Measurements from ENCODE around the gene ZNF654. TPM values are rescaled to one million over a fixed set of nuclear protein-coding genes. Genes with fewer than 3 reads are reported as not detected.

ZNF654 gene
- total RNA-seq, 3 donors from 2014 or later, result 13.1 to 20.8 (median 17.4) TPM

GRCh38 chr3:88028876-88029275 is 30.2 kb upstream of the ZNF654 start:
- DNase-seq (no peak), ATAC-seq (no peak)
- no peaks in the 10 kb centered on the region for H3K4me1 ChIP-seq (ENCODE audit: low read depth)
- intact Hi-C loops (cut with DNase I, micrococcal nuclease), result no loop called here
- no peaks in the 10 kb centered on the region for H3K36me3 ChIP-seq (ENCODE audit: low read depth)
- no peaks in the 10 kb centered on the region for H3K9me3 ChIP-seq
- TF ChIP-seq, protein P1, sequence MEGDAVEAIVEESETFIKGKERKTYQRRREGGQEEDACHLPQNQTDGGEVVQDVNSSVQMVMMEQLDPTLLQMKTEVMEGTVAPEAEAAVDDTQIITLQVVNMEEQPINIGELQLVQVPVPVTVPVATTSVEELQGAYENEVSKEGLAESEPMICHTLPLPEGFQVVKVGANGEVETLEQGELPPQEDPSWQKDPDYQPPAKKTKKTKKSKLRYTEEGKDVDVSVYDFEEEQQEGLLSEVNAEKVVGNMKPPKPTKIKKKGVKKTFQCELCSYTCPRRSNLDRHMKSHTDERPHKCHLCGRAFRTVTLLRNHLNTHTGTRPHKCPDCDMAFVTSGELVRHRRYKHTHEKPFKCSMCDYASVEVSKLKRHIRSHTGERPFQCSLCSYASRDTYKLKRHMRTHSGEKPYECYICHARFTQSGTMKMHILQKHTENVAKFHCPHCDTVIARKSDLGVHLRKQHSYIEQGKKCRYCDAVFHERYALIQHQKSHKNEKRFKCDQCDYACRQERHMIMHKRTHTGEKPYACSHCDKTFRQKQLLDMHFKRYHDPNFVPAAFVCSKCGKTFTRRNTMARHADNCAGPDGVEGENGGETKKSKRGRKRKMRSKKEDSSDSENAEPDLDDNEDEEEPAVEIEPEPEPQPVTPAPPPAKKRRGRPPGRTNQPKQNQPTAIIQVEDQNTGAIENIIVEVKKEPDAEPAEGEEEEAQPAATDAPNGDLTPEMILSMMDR (IDR thresholded peaks at IDR 0.05), result no peak
- no peak overlapping the region for H3K4me3 ChIP-seq

GRCh38 chr3:88030210-88030609 is 28.8 kb upstream of the ZNF654 start:
- H3K4me1 ChIP-seq (ENCODE audit: low read depth), result no peaks in the 10 kb centered on the region
- intact Hi-C loops (cut with DNase I, micrococcal nuclease), result no loop called here
- no peak overlapping the region for H3K4me3 ChIP-seq
- H3K9me3 ChIP-seq, result no peaks in the 10 kb centered on the region
- DNase-seq, result no peak
- TF ChIP-seq, protein P1 (IDR thresholded peaks at IDR 0.05), result no peak
- no peaks in the 10 kb centered on the region for H3K36me3 ChIP-seq (ENCODE audit: low read depth)
- no peak for ATAC-seq

- TF ChIP-seq, protein P1 (IDR thresholded peaks at IDR 0.05), result no peak
- no peak overlapping the region for H3K4me3 ChIP-seq
- no peaks in the 10 kb centered on the region for H3K4me1 ChIP-seq (ENCODE audit: low read depth)
- H3K9me3 ChIP-seq, result no peaks in the 10 kb centered on the region
- peak in 1 of 3 donors; percentile 8 for DNase-seq
- intact Hi-C loops (cut with DNase I, micrococcal nuclease), result no loop called here
- ATAC-seq, result peak; percentile 74
- H3K36me3 ChIP-seq (ENCODE audit: low read depth), result no peaks in the 10 kb centered on the region
Measured at GRCh38 chr3:88031642-88032077, 27.4 kb upstream of the ZNF654 start.

DNA sequence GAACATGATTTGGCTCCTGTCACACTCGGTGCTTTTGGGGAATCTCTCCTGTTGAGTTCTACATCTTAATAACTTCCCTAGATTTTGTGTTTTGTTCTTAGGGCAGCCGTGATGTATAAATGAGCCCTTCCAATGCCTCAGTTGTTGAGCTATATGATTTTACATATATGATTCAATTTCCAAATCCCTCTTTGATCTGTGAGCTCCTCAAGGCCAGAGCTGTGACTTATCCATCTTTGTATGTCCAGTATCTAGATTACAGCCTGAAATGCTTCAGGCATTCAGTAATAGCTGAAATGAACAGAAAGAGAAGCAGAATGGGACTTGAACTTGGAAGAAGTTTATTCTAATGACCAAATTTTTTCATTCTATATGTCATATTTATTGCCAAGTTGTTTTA is 26.8 kb upstream of the ZNF654 start:
- DNase-seq, result no peak
- TF ChIP-seq, protein P1 (IDR thresholded peaks at IDR 0.05), result no peak
- Histone ChIP-seq H3K4me3 (no peak overlapping the region), H3K36me3 (ENCODE audit: low read depth) (no peaks in the 10 kb centered on the region), H3K4me1 (ENCODE audit: low read depth) (no peaks in the 10 kb centered on the region), H3K9me3 (no peaks in the 10 kb centered on the region)
- no peak for ATAC-seq
- intact Hi-C loops (cut with DNase I, micrococcal nuclease), result no loop called here

GRCh38 chr3:88033079-88033478 is 26.0 kb upstream of the ZNF654 start:
- Histone ChIP-seq H3K36me3 (ENCODE audit: low read depth) (no peaks in the 10 kb centered on the region), H3K4me1 (ENCODE audit: low read depth) (no peaks in the 10 kb centered on the region), H3K4me3 (no peak overlapping the region), H3K9me3 (no peaks in the 10 kb centered on the region)
- intact Hi-C loops (cut with DNase I, micrococcal nuclease), result no loop called here
- DNase-seq (no peak), ATAC-seq (no peak)
- TF ChIP-seq, protein P1 (IDR thresholded peaks at IDR 0.05), result no peak

DNA sequence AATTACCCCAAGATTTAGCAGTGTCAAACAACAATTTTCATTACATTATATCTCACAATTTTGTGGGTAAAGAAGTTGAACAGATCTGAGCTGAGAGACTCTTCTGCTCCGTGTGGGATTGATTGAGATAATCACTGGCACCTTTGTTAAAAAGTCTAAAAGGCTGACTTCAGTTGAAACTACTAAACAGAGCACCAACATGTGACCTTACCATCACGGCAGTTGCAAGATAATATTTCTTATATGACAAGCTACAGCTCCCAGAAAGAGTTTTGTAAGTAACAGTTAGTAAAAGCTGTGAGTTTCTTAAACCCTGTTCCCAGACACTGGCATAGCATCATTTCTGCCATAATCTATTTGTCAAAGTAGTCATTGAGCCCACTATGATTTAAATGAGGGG is 25.2 kb upstream of the ZNF654 start:
- no peak for DNase-seq
- no peaks in the 10 kb centered on the region for H3K9me3 ChIP-seq
- H3K36me3 ChIP-seq (ENCODE audit: low read depth), result no peaks in the 10 kb centered on the region
- TF ChIP-seq, protein P1 (IDR thresholded peaks at IDR 0.05), result no peak
- H3K4me3 ChIP-seq, result no peak overlapping the region
- no peaks in the 10 kb centered on the region for H3K4me1 ChIP-seq (ENCODE audit: low read depth)
- ATAC-seq, result no peak
- intact Hi-C loops (cut with DNase I, micrococcal nuclease), result no loop called here

Data from mucosa of descending colon (tissue), 3 donors.